H1 (cell line): ENCODE results near the gene MSANTD2.

Source experiments
- CEBPB ChIP-seq: IDR thresholded peaks from 2 replicates; pipeline ENCODE4 v1.6.1; 2012; ENCODE audit warnings: low read depth, low read length
- CTCF ChIP-seq, 3 experiments: IDR thresholded peaks; 1 replicate in 2 of 3; 2 replicates in 1 of 3; pipeline versions ENCODE4 v1.5.1 to v1.6.1; 2011; ENCODE audit warnings: low read length in 3 of 3, mild to moderate bottlenecking in 3 of 3, inconsistent platforms in 2 of 3, low read depth in 1 of 3, moderate library complexity in 1 of 3; ENCODE audit not compliant: insufficient read depth in 1 of 3; ENCODE audit errors: control extremely low read depth in 1 of 3
- POLR2A ChIP-seq, 2 experiments: IDR thresholded peaks; 1 replicate in 1 of 2; 2 replicates in 1 of 2; pipeline ENCODE4 v1.6.1; 2011; ENCODE audit warnings: low read depth in 2 of 2, low read length in 2 of 2, mild to moderate bottlenecking in 2 of 2; ENCODE audit errors: control extremely low read depth in 1 of 2
- RXRA ChIP-seq: IDR thresholded peaks from 2 replicates; pipeline ENCODE4 v1.6.1; 2011; ENCODE audit warnings: low read depth, mild to moderate bottlenecking, low read length, moderate library complexity; ENCODE audit not compliant: insufficient read depth
- SIN3A ChIP-seq, 2 experiments: IDR thresholded peaks in 1 of 2; conservative IDR thresholded peaks in 1 of 2; 2 replicates each; pipeline ENCODE4 v1.6.1; 2011 to 2012; ENCODE audit warnings: low read length in 2 of 2, improper control_type of control experiment in 1 of 2, low read depth in 1 of 2, mild to moderate bottlenecking in 1 of 2
- SIRT6 ChIP-seq: IDR thresholded peaks from one replicate; pipeline ENCODE4 v1.7.1; 2012; ENCODE audit warnings: low read length, inconsistent platforms
- SUZ12 ChIP-seq: fragments of 200-600 bp; sonication (generic); IDR thresholded peaks from 2 replicates; pipeline ENCODE4 v1.6.1; 2012; ENCODE audit warnings: mild to moderate bottlenecking, inconsistent platforms, low read length, moderate library complexity, mixed read lengths

- TF ChIP-seq CTCF (IDR thresholded peaks at IDR 0.05; ENCODE audit: control extremely low read depth in 1 of 3, insufficient read depth in 1 of 3, low read depth in 1 of 3, low read length in 3 of 3) (no peak), RXRA (no peak), SIRT6 (no peak), SIN3A (conservative IDR thresholded peaks at IDR 0.05 in 1 of 2, IDR thresholded peaks at IDR 0.05 in 1 of 2; ENCODE audit: low read depth in 1 of 2, low read length in 2 of 2) (no peak), POLR2A (IDR thresholded peaks at IDR 0.05; ENCODE audit: control extremely low read depth in 1 of 2, low read depth in 2 of 2, low read length in 2 of 2) (no peak), CEBPB (no peak), SUZ12 (no peak; the same call in 1 of the 2 replicates)
Observed at GRCh38 chr11:124751391-124751740, 48.8 kb downstream of the MSANTD2 start.
